SK-N-SH treated with all-trans-retinoic acid at 6 μM for 48 hours (cell line): ENCODE measurements around the gene MAP2K4.

Experiments
- ATAC-seq: fragments of 200-7000 bp; cut with Tn5 transposase; 3 replicates; pipeline ENCODE4 v1.9.1; 2020; ENCODE audit warnings: mild to moderate bottlenecking, moderate library complexity
- ARNTL ChIP-seq: fragments of 450-650 bp; formaldehyde crosslinking; IDR thresholded peaks from 2 replicates; pipeline ENCODE4 v1.5.0; 2020; ENCODE audit warnings: low read depth, mild to moderate bottlenecking, moderate library complexity, borderline replicate concordance
- BACH2 ChIP-seq: fragments of 250-450 bp; sonication (Bioruptor Pico); IDR thresholded peaks from 2 replicates; pipeline ENCODE4 v1.9.0; 2021; ENCODE audit warnings: mild to moderate bottlenecking, borderline replicate concordance
- CSDC2 ChIP-seq: fragments of 250-450 bp; sonication (Bioruptor Pico); IDR thresholded peaks from 2 replicates; pipeline ENCODE4 v1.5.0; 2020; ENCODE audit warnings: mild to moderate bottlenecking, moderate library complexity
- ESRRG ChIP-seq: fragments of 250-450 bp; sonication (Bioruptor Pico); IDR thresholded peaks from 2 replicates; pipeline ENCODE4 v1.6.1; 2021; ENCODE audit warnings: mild to moderate bottlenecking
- ISL1 ChIP-seq: fragments of 250-450 bp; sonication (Bioruptor Pico); IDR thresholded peaks from 2 replicates; pipeline ENCODE4 v2.1.2; 2022; ENCODE audit warnings: mild to moderate bottlenecking, moderate library complexity
- OSR1 ChIP-seq: fragments of 250-450 bp; sonication (Bioruptor Pico); IDR thresholded peaks from 2 replicates; pipeline ENCODE4 v1.8.0; 2022; ENCODE audit warnings: moderate library complexity, mild to moderate bottlenecking, inconsistent platforms
- RARB ChIP-seq: fragments of 250-450 bp; sonication (Bioruptor Pico); IDR thresholded peaks from 2 replicates; pipeline ENCODE4 v1.8.0; 2021; ENCODE audit warnings: mild to moderate bottlenecking, moderate library complexity
- TCF4 ChIP-seq: fragments of 250-450 bp; sonication (Bioruptor Pico); IDR thresholded peaks from 2 replicates; pipeline ENCODE4 v1.8.0; 2021; ENCODE audit warnings: mild to moderate bottlenecking, moderate library complexity, borderline replicate concordance
- TOX ChIP-seq: fragments of 250-450 bp; sonication (Bioruptor Pico); IDR thresholded peaks from 2 replicates; pipeline ENCODE4 v1.8.0; 2021; ENCODE audit warnings: mild to moderate bottlenecking, moderate library complexity, borderline replicate concordance
- ZC3H10 ChIP-seq: fragments of 250-450 bp; sonication (Bioruptor Pico); IDR thresholded peaks from 2 replicates; pipeline ENCODE4 v1.5.1; 2021; ENCODE audit warnings: mild to moderate bottlenecking, moderate library complexity
- ZFP3 ChIP-seq: fragments of 250-450 bp; sonication (Bioruptor Pico); IDR thresholded peaks from 2 replicates; pipeline ENCODE4 v1.5.0; 2020; ENCODE audit warnings: mild to moderate bottlenecking, moderate library complexity
- ZFP30 ChIP-seq: fragments of 450-650 bp; formaldehyde crosslinking; IDR thresholded peaks from 2 replicates; pipeline ENCODE4 v1.5.0; 2022; ENCODE audit warnings: mild to moderate bottlenecking, moderate library complexity
- ZNF565 ChIP-seq: fragments of 450-650 bp; formaldehyde crosslinking; conservative IDR thresholded peaks from 2 replicates; pipeline ENCODE4 v1.5.0; 2020; ENCODE audit warnings: low read depth, mild to moderate bottlenecking, moderate library complexity
- ZNF70 ChIP-seq: fragments of 450-650 bp; formaldehyde crosslinking; IDR thresholded peaks from 2 replicates; pipeline ENCODE4 v1.5.0; 2020; ENCODE audit warnings: mild to moderate bottlenecking, moderate library complexity
- TF ChIP-seq, protein P1 (sequence below): fragments of 250-450 bp; sonication (Bioruptor Pico); IDR thresholded peaks from 2 replicates; pipeline ENCODE4 v1.5.0; 2020; ENCODE audit warnings: mild to moderate bottlenecking, moderate library complexity
- TF ChIP-seq, protein P2 (sequence below): fragments of 250-450 bp; sonication (Bioruptor Pico); IDR thresholded peaks from 2 replicates; pipeline ENCODE4 v1.8.0; 2021; ENCODE audit warnings: low read depth, mild to moderate bottlenecking, moderate library complexity, borderline replicate concordance
- TF ChIP-seq, protein P3 (sequence below): fragments of 250-450 bp; sonication (Bioruptor Pico); IDR thresholded peaks from 2 replicates; pipeline ENCODE4 v1.5.1; 2020; ENCODE audit warnings: low read depth, mild to moderate bottlenecking, moderate library complexity
- TF ChIP-seq, protein P4 (sequence below): fragments of 250-450 bp; sonication (Bioruptor Pico); IDR thresholded peaks from 2 replicates; pipeline ENCODE4 v1.5.1; 2021; ENCODE audit warnings: mild to moderate bottlenecking, moderate library complexity
- TF ChIP-seq, protein P5 (sequence below): fragments of 250-450 bp; sonication (Bioruptor Pico); IDR thresholded peaks from 2 replicates; pipeline ENCODE4 v1.8.0; 2020; ENCODE audit warnings: mild to moderate bottlenecking, moderate library complexity, borderline replicate concordance

The MAP2K4 gene

DNA sequence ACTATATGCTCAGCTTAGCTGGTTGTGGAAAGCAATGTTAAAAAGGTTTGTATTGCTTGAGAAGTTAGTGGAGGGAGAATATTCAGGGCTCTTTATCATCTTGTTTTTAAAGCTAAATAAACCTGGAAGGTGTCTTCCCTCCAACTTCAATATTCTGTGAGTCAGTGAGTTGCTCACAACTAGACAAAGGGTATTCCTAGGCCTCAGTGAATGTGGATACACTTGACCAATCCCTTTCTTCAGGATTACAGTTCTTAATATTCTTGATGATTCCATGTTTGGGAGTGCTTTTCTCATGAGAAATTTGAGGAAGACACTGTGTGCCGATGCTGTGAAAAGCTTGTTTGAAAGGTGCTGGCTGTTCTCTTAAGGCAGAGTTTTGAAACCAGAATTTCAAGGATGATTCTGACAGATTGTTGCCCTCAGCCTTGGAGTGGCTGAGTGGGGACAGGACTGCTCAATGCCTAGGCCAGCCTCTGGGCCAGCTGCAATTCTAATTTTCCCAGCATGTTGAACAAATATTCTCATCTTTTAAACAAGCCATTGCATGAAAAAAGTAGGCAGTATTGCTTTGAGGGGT lies 30.1 kb downstream of the MAP2K4 start:
- no peak for ATAC-seq
- no peak for TF ChIP-seq TCF4 (CRISPR knock-in tag)
- TF ChIP-seq ZFP3 (CRISPR knock-in tag), result no peak
- TF ChIP-seq TOX (CRISPR knock-in tag), result no peak
- no peak for TF ChIP-seq ZFP30
- TF ChIP-seq, protein P1, sequence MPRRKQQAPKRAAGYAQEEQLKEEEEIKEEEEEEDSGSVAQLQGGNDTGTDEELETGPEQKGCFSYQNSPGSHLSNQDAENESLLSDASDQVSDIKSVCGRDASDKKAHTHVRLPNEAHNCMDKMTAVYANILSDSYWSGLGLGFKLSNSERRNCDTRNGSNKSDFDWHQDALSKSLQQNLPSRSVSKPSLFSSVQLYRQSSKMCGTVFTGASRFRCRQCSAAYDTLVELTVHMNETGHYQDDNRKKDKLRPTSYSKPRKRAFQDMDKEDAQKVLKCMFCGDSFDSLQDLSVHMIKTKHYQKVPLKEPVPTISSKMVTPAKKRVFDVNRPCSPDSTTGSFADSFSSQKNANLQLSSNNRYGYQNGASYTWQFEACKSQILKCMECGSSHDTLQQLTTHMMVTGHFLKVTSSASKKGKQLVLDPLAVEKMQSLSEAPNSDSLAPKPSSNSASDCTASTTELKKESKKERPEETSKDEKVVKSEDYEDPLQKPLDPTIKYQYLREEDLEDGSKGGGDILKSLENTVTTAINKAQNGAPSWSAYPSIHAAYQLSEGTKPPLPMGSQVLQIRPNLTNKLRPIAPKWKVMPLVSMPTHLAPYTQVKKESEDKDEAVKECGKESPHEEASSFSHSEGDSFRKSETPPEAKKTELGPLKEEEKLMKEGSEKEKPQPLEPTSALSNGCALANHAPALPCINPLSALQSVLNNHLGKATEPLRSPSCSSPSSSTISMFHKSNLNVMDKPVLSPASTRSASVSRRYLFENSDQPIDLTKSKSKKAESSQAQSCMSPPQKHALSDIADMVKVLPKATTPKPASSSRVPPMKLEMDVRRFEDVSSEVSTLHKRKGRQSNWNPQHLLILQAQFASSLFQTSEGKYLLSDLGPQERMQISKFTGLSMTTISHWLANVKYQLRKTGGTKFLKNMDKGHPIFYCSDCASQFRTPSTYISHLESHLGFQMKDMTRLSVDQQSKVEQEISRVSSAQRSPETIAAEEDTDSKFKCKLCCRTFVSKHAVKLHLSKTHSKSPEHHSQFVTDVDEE (CRISPR knock-in tag), result no peak
- no peak for TF ChIP-seq BACH2 (CRISPR knock-in tag)
- TF ChIP-seq, protein P2, sequence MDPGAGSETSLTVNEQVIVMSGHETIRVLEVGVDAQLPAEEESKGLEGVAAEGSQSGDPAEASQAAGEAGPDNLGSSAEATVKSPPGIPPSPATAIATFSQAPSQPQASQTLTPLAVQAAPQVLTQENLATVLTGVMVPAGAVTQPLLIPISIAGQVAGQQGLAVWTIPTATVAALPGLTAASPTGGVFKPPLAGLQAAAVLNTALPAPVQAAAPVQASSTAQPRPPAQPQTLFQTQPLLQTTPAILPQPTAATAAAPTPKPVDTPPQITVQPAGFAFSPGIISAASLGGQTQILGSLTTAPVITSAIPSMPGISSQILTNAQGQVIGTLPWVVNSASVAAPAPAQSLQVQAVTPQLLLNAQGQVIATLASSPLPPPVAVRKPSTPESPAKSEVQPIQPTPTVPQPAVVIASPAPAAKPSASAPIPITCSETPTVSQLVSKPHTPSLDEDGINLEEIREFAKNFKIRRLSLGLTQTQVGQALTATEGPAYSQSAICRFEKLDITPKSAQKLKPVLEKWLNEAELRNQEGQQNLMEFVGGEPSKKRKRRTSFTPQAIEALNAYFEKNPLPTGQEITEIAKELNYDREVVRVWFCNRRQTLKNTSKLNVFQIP (CRISPR knock-in tag), result no peak
- no peak for TF ChIP-seq ZNF70 (CRISPR knock-in tag)
- TF ChIP-seq ISL1 (CRISPR knock-in tag), result no peak
- TF ChIP-seq, protein P3, sequence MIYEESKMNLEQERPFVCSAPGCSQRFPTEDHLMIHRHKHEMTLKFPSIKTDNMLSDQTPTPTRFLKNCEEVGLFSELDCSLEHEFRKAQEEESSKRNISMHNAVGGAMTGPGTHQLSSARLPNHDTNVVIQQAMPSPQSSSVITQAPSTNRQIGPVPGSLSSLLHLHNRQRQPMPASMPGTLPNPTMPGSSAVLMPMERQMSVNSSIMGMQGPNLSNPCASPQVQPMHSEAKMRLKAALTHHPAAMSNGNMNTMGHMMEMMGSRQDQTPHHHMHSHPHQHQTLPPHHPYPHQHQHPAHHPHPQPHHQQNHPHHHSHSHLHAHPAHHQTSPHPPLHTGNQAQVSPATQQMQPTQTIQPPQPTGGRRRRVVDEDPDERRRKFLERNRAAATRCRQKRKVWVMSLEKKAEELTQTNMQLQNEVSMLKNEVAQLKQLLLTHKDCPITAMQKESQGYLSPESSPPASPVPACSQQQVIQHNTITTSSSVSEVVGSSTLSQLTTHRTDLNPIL, result no peak
- TF ChIP-seq ZC3H10 (CRISPR knock-in tag), result no peak
- TF ChIP-seq, protein P4, sequence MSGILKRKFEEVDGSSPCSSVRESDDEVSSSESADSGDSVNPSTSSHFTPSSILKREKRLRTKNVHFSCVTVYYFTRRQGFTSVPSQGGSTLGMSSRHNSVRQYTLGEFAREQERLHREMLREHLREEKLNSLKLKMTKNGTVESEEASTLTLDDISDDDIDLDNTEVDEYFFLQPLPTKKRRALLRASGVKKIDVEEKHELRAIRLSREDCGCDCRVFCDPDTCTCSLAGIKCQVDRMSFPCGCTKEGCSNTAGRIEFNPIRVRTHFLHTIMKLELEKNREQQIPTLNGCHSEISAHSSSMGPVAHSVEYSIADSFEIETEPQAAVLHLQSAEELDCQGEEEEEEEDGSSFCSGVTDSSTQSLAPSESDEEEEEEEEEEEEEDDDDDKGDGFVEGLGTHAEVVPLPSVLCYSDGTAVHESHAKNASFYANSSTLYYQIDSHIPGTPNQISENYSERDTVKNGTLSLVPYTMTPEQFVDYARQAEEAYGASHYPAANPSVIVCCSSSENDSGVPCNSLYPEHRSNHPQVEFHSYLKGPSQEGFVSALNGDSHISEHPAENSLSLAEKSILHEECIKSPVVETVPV, result no peak
- TF ChIP-seq ZNF565 (CRISPR knock-in tag), result no peak
- TF ChIP-seq ARNTL (CRISPR knock-in tag), result no peak
- TF ChIP-seq OSR1 (CRISPR knock-in tag), result no peak
- TF ChIP-seq RARB, result no peak
- TF ChIP-seq, protein P5, sequence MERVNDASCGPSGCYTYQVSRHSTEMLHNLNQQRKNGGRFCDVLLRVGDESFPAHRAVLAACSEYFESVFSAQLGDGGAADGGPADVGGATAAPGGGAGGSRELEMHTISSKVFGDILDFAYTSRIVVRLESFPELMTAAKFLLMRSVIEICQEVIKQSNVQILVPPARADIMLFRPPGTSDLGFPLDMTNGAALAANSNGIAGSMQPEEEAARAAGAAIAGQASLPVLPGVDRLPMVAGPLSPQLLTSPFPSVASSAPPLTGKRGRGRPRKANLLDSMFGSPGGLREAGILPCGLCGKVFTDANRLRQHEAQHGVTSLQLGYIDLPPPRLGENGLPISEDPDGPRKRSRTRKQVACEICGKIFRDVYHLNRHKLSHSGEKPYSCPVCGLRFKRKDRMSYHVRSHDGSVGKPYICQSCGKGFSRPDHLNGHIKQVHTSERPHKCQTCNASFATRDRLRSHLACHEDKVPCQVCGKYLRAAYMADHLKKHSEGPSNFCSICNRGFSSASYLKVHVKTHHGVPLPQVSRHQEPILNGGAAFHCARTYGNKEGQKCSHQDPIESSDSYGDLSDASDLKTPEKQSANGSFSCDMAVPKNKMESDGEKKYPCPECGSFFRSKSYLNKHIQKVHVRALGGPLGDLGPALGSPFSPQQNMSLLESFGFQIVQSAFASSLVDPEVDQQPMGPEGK, result no peak

DNA sequence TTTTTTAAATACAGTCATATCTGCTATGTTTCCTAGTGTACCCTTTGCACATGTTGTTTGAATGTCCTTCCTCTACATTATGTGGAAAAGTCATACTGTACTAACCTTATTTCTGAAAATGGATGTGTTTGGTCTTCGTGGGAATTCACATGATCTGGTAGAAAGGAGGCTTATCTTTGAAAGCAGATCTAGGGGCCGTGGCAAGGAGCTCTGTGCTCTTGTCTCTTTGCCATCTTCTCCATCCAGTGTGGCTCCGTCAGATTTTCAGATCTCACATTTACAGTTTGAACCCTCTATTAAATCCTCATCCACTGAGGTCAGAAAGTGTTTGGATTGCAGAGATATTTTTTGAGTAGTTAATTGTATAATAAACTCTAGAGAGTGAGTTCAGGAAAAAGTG lies 32.9 kb downstream of the MAP2K4 start:
- no peak for ATAC-seq
- TF ChIP-seq, protein P2 (CRISPR knock-in tag), result no peak
- no peak for TF ChIP-seq CSDC2 (CRISPR knock-in tag)
- no peak for TF ChIP-seq RARB
- no peak for TF ChIP-seq ESRRG (CRISPR knock-in tag)

DNA sequence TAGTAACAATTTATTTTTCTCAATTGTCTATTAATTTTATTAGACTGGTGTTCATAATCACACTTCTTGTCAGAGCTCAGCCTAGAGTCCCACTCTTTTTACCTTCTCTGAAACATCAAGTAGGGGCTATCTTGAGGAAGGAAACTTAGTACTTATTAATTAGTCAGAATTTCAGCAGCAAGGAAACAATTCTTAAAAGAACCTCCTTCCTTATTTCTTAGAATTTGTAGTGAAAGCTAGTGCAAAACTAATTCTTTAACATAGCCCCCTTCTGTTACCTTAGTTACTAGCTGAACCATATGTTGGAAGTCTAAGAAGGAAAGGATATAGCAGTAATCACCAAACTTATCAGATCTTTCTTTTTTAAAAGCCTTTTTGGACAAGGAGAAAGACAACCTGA lies 35.2 kb downstream of the MAP2K4 start:
- no peak; the same call in 2 of the 3 replicates for ATAC-seq
- TF ChIP-seq ZNF70 (CRISPR knock-in tag) (no peak), ISL1 (CRISPR knock-in tag) (peak; percentile 59)
